Keratinocyte (primary cell): ENCODE results near the gene PTMA. TPM values are rescaled to one million over a fixed set of nuclear protein-coding genes. Genes with fewer than 3 reads are reported as not detected.
A peak's percentile ranks its signal among the peaks of the same experiment; 100 is the strongest.

ENCODE experiments used
- DNase-seq: peaks from one replicate; pipeline ENCODE4 v3.0.0-alpha.2; 2011; ENCODE audit warnings: low read depth, missing footprints, low spot score
- FAIRE-seq: peaks from 2 replicates; lab custom pipeline; 2011; peaks lifted over from hg19 to GRCh38; lab: Jason Lieb, UNC
- H2AFZ ChIP-seq: 2 replicates; pipeline ENCODE4 v1.6.0; 2012; ENCODE audit warnings: low read length, control low read depth, inconsistent platforms; ENCODE audit not compliant: control insufficient read depth
- H3K27ac ChIP-seq: 2 replicates; pipeline ENCODE4 v1.5.1; 2011; ENCODE audit warnings: low read length; ENCODE audit not compliant: control insufficient read depth, insufficient read depth
- H3K27me3 ChIP-seq: 3 replicates; pipeline ENCODE4 v1.6.0; 2011; ENCODE audit warnings: low read length; ENCODE audit not compliant: control insufficient read depth, insufficient read depth; ENCODE audit errors: extremely low read depth
- H3K36me3 ChIP-seq, 2 experiments: 2 replicates in 1 of 2; 3 replicates in 1 of 2; pipeline ENCODE4 v1.5.1; 2011; ENCODE audit warnings: low read length in 2 of 2, mild to moderate bottlenecking in 1 of 2; ENCODE audit not compliant: control insufficient read depth in 2 of 2, insufficient read depth in 2 of 2; ENCODE audit errors: extremely low read depth in 1 of 2
- H3K4me1 ChIP-seq: 3 replicates; pipeline ENCODE4 v1.5.1; 2011; ENCODE audit warnings: low read length; ENCODE audit not compliant: control insufficient read depth, insufficient read depth; ENCODE audit errors: extremely low read depth
- H3K4me2 ChIP-seq: 3 replicates; pipeline ENCODE4 v1.6.0; 2011; ENCODE audit warnings: low read depth, low read length; ENCODE audit not compliant: control insufficient read depth, insufficient read depth; ENCODE audit errors: extremely low read depth
- H3K4me3 ChIP-seq, 3 experiments: fragments of 200-600 bp in 1 of 3; sonication (generic) in 1 of 3; 2 replicates in 2 of 3; 3 replicates in 1 of 3; pipeline ENCODE4 v1.5.1; 2011 to 2016; ENCODE audit warnings: low read length in 3 of 3, mild to moderate bottlenecking in 3 of 3, control low read depth in 2 of 3, inconsistent platforms in 1 of 3, low read depth in 1 of 3, mixed read lengths in 1 of 3, mixed run types in 1 of 3, moderate library complexity in 1 of 3; ENCODE audit not compliant: control insufficient read depth in 2 of 3, insufficient read depth in 2 of 3; ENCODE audit errors: extremely low read depth in 1 of 3
- H3K79me2 ChIP-seq: 2 replicates; pipeline ENCODE4 v1.6.0; 2012; ENCODE audit warnings: low read length; ENCODE audit not compliant: control insufficient read depth, insufficient read depth
- H3K9ac ChIP-seq: 3 replicates; pipeline ENCODE4 v1.6.0; 2011; ENCODE audit warnings: low read length; ENCODE audit not compliant: control insufficient read depth, insufficient read depth; ENCODE audit errors: extremely low read depth
- H3K9me1 ChIP-seq: 3 replicates; pipeline ENCODE4 v1.6.0; 2011; ENCODE audit warnings: low read length; ENCODE audit not compliant: control insufficient read depth, insufficient read depth; ENCODE audit errors: extremely low read depth
- H3K9me3 ChIP-seq: 2 replicates; pipeline ENCODE4 v1.5.1; 2012; ENCODE audit warnings: low read depth, low read length; ENCODE audit not compliant: control insufficient read depth
- H4K20me1 ChIP-seq: 3 replicates; pipeline ENCODE4 v1.6.0; 2011; ENCODE audit warnings: low read length; ENCODE audit not compliant: control insufficient read depth, insufficient read depth; ENCODE audit errors: extremely low read depth
- CTCF ChIP-seq, 3 experiments: IDR thresholded peaks in 1 of 3; conservative IDR thresholded peaks in 1 of 3; optimal IDR thresholded peaks in 1 of 3; 2 replicates in 2 of 3; 3 replicates in 1 of 3; pipeline versions ENCODE3 to v1.5.1; 2011; ENCODE audit warnings: low read length in 3 of 3, mild to moderate bottlenecking in 3 of 3, moderate library complexity in 2 of 3, control low read depth in 1 of 3, inconsistent platforms in 1 of 3; ENCODE audit not compliant: insufficient read depth in 2 of 3; ENCODE audit errors: extremely low read depth in 1 of 3
- EZH2 ChIP-seq: IDR thresholded peaks from one replicate; pipeline ENCODE4 v1.6.1; 2012; ENCODE audit warnings: inconsistent platforms, mild to moderate bottlenecking, low read length, moderate library complexity
- dilution Hi-C: fragments of 300-500 bp; cut with MboI; formaldehyde crosslinking; loops from one replicate; pipeline ENCODE4 v1.7.0; 2020; ENCODE audit warnings: low sequenced_read_pairs; ENCODE audit not compliant: extremely low pct_ligation_motif_present
- polyA plus RNA-seq, 5 experiments: library from polyadenylated mRNA; depleted of rRNA in 3 of 5; stranded (reverse) in 3 of 5; stranded (forward) in 1 of 5; unstranded in 1 of 5; fragments of >200 nt; gene quantifications; 1 replicate in 1 of 5; 2 replicates in 3 of 5; 3 replicates in 1 of 5; pipeline versions ENCODE4 v1.2.1 to v1.2.3, GENCODE V29; 2011 to 2012; ENCODE audit warnings: missing spikeins in 2 of 5, low read depth in 1 of 5, low replicate concordance in 1 of 5

PTMA gene
- polyA plus RNA-seq, 1 donor (not counting 4 experiments of a cell fraction or from before 2014, with no cell fraction given), result 598 TPM

- H4K20me1 ChIP-seq, result peaks cover 32% of the 10 kb centered on the region
- H3K9me1 ChIP-seq, result no peaks in the 10 kb centered on the region
- H2AFZ ChIP-seq, result no peak overlapping the region
- H3K9me3 ChIP-seq, result no peaks in the 10 kb centered on the region
- DNase-seq (no peak), FAIRE-seq (peak; percentile 79)
- peak in 2 of 3 experiments; percentile 95 to 97 for TF ChIP-seq CTCF (optimal IDR thresholded peaks at IDR 0.05 in 1 of 3, IDR thresholded peaks at IDR 0.05 in 1 of 3, conservative IDR thresholded peaks at IDR 0.05 in 1 of 3; ENCODE audit: extremely low read depth in 1 of 3, insufficient read depth in 2 of 3, low read length in 3 of 3)
- no peak for TF ChIP-seq EZH2
- peaks cover 35% of the 10 kb centered on the region for H3K79me2 ChIP-seq
- H3K27me3 ChIP-seq, result no peaks in the 10 kb centered on the region
- H3K4me3 ChIP-seq, result no peak overlapping the region
- dilution Hi-C loops, result no loop called here
- no peak overlapping the region for H3K9ac ChIP-seq
- H3K36me3 ChIP-seq, result peaks cover 9 to 15% of the 10 kb centered on the region in 2 experiments
- no peak overlapping the region for H3K27ac ChIP-seq
- H3K4me2 ChIP-seq, result no peak overlapping the region
- peaks cover 16% of the 10 kb centered on the region for H3K4me1 ChIP-seq
These were observed 5.7 kb downstream of the PTMA start for GRCh38 chr2:231713730-231714638.

GRCh38 chr2:231714639-231715498 lies 6.5 kb downstream of the PTMA start:
- Histone ChIP-seq H3K9me1 (no peaks in the 10 kb centered on the region), H4K20me1 (peaks cover 32% of the 10 kb centered on the region), H3K27ac (no peak overlapping the region), H3K27me3 (no peaks in the 10 kb centered on the region), H3K4me1 (peaks cover 16% of the 10 kb centered on the region), H3K9ac (no peak overlapping the region), H3K9me3 (no peaks in the 10 kb centered on the region), H3K4me3 (no peak overlapping the region), H3K79me2 (peaks cover 26% of the 10 kb centered on the region), H2AFZ (no peak overlapping the region), H3K4me2 (no peak overlapping the region), H3K36me3 (peaks cover 9 to 12% of the 10 kb centered on the region in 2 experiments)
- DNase-seq (no peak), FAIRE-seq (peak; percentile 23)
- dilution Hi-C loops, result no loop called here
- TF ChIP-seq CTCF (optimal IDR thresholded peaks at IDR 0.05 in 1 of 3, IDR thresholded peaks at IDR 0.05 in 1 of 3, conservative IDR thresholded peaks at IDR 0.05 in 1 of 3; ENCODE audit: extremely low read depth in 1 of 3, insufficient read depth in 2 of 3, low read length in 3 of 3), result peak in 2 of 3 experiments; percentile 67 to 77
- TF ChIP-seq EZH2, result no peak
